ENCODE data around the gene RTTN. TPM values are rescaled to one million over a fixed set of nuclear protein-coding genes. Genes with fewer than 3 reads are reported as not detected.

RTTN gene
- total and polyA plus RNA-seq, 9 of the 15 experiments (the other 6 are each of a cell fraction or from before 2014, with no cell fraction given) = 3.1 to 18.3 (median 10.6) TPM

DNA sequence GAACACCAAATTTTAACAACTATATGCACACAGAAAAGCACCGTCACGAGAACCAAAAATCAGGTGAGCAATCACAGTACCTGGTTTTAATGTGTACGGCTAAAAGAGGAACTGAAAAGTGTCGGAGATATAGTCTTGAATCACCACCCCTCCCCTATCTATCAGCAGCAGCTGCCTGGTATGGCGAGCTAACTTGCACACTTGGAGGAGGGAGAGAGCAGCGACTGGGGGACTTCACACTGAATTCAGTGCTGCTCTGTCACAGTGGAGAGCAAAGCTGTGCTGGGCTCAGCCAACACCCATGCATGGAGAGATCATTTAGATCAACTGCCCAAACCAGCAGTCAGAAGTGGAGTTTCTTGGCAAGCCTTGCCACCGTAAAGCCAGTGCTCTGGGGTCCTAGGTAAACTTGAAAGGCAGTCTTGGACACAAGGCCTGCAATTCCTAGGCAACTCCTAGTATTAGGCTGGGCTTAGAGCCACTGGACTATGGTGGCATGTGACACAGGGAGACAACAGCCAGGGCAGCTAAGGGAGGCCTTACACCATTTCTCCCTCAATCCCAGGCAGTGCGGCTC, 168.6 kb downstream of the RTTN start (continued):
- TF ChIP-seq ZNF232 (CRISPR knock-in tag; IDR thresholded peaks at IDR 0.05) (no peak), FOXM1 (IDR thresholded peaks at IDR 0.05; ENCODE audit: low read depth) (no peak), FOXM1 (CRISPR knock-in tag; IDR thresholded peaks at IDR 0.05; ENCODE audit: low read depth) (no peak), ZFP1 (CRISPR knock-in tag; IDR thresholded peaks at IDR 0.05) (no peak), ELF4 (CRISPR knock-in tag; IDR thresholded peaks at IDR 0.05) (no peak), TCF3 (CRISPR knock-in tag; IDR thresholded peaks at IDR 0.05) (peak; percentile 90), STAT5A (IDR thresholded peaks at IDR 0.05; ENCODE audit: borderline replicate concordance, low read length) (peak; percentile 35; the same call in 1 of the 2 replicates), FOSL1 (tag; conservative IDR thresholded peaks at IDR 0.05) (peak; percentile 45; the same call in 1 of the 2 replicates), EP300 (IDR thresholded peaks at IDR 0.05; ENCODE audit: low read length) (peak; percentile 68), TAF9B (IDR thresholded peaks at IDR 0.05; ENCODE audit: partially characterized antibody) (no peak), COPS2 (conservative IDR thresholded peaks at IDR 0.05) (no peak), ZNF785 (CRISPR knock-in tag; IDR thresholded peaks at IDR 0.05) (no peak), XRCC4 (IDR thresholded peaks at IDR 0.05; ENCODE audit: extremely low read depth, insufficient read depth, insufficient read length) (no peak), PHF21A (IDR thresholded peaks at IDR 0.05; ENCODE audit: borderline replicate concordance, low read depth) (no peak), ZBTB8A (IDR thresholded peaks at IDR 0.05; ENCODE audit: partially characterized antibody) (no peak), POLR2AphosphoS5 (IDR thresholded peaks at IDR 0.05; ENCODE audit: control insufficient read depth, insufficient read depth, low read depth, low read length) (peak; percentile 34; the same call in 1 of the 2 replicates), PRPF4 (IDR thresholded peaks at IDR 0.05; ENCODE audit: insufficient read depth, low read depth, low read length, poor library complexity, severe bottlenecking) (no peak), HDAC2 (IDR thresholded peaks at IDR 0.05) (peak; percentile 60; the same call in 1 of the 2 replicates), NFE2 (IDR thresholded peaks at IDR 0.05; ENCODE audit: low read depth) (0 out of 2 replicates have a peak, but pooled peaks have one; percentile 19)
- TF ChIP-seq, protein P1, sequence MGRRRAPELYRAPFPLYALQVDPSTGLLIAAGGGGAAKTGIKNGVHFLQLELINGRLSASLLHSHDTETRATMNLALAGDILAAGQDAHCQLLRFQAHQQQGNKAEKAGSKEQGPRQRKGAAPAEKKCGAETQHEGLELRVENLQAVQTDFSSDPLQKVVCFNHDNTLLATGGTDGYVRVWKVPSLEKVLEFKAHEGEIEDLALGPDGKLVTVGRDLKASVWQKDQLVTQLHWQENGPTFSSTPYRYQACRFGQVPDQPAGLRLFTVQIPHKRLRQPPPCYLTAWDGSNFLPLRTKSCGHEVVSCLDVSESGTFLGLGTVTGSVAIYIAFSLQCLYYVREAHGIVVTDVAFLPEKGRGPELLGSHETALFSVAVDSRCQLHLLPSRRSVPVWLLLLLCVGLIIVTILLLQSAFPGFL (CRISPR knock-in tag; IDR thresholded peaks at IDR 0.05) = no peak
- TF ChIP-seq, protein P2, sequence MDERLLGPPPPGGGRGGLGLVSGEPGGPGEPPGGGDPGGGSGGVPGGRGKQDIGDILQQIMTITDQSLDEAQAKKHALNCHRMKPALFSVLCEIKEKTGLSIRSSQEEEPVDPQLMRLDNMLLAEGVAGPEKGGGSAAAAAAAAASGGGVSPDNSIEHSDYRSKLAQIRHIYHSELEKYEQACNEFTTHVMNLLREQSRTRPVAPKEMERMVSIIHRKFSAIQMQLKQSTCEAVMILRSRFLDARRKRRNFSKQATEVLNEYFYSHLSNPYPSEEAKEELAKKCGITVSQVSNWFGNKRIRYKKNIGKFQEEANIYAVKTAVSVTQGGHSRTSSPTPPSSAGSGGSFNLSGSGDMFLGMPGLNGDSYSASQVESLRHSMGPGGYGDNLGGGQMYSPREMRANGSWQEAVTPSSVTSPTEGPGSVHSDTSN (CRISPR knock-in tag; IDR thresholded peaks at IDR 0.05; ENCODE audit: low read depth) = no peak
- TF ChIP-seq, protein P2 (tag; conservative IDR thresholded peaks at IDR 0.05; ENCODE audit: low read depth) = no peak
- TF ChIP-seq, protein P3, sequence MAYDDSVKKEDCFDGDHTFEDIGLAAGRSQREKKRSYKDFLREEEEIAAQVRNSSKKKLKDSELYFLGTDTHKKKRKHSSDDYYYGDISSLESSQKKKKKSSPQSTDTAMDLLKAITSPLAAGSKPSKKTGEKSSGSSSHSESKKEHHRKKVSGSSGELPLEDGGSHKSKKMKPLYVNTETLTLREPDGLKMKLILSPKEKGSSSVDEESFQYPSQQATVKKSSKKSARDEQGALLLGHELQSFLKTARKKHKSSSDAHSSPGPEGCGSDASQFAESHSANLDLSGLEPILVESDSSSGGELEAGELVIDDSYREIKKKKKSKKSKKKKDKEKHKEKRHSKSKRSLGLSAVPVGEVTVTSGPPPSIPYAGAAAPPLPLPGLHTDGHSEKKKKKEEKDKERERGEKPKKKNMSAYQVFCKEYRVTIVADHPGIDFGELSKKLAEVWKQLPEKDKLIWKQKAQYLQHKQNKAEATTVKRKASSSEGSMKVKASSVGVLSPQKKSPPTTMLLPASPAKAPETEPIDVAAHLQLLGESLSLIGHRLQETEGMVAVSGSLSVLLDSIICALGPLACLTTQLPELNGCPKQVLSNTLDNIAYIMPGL (CRISPR knock-in tag; IDR thresholded peaks at IDR 0.05) = no peak
- TF ChIP-seq, protein P4, sequence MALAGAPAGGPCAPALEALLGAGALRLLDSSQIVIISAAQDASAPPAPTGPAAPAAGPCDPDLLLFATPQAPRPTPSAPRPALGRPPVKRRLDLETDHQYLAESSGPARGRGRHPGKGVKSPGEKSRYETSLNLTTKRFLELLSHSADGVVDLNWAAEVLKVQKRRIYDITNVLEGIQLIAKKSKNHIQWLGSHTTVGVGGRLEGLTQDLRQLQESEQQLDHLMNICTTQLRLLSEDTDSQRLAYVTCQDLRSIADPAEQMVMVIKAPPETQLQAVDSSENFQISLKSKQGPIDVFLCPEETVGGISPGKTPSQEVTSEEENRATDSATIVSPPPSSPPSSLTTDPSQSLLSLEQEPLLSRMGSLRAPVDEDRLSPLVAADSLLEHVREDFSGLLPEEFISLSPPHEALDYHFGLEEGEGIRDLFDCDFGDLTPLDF (CRISPR knock-in tag; IDR thresholded peaks at IDR 0.05) = no peak
